Muscle of arm (tissue), 12 donors: ENCODE measurements around the gene AHSP. TPM values are rescaled to one million over a fixed set of nuclear protein-coding genes. Genes with fewer than 3 reads are reported as not detected.

Experiments used
- polyA plus RNA-seq, 12 donors: library from polyadenylated mRNA; unstranded; fragments of 120-200 nt; gene quantifications; one replicate each; pipeline ENCODE4 v1.2.1, GENCODE V29; 2013; ENCODE audit not compliant: insufficient read length in 12 of 12

Gene AHSP
- polyA plus RNA-seq, 12 donors: 5.6 to 58.5 (median 12.1) TPM; not detected in 1

Other genes with a start within 250 kb of the AHSP start
- 1 to 10 TPM in 4 of 12 donors, under 1 TPM in 6, not detected in 2; 0.34 to 7.5 (median 0.84) TPM for gene ITGAX, start 172.7 kb upstream of the AHSP start, polyA plus RNA-seq
- 1 to 10 TPM in 4 of 12 donors, under 1 TPM in 6, not detected in 2; 0.15 to 1.5 (median 0.62) TPM for gene ITGAD, start 134.6 kb upstream of the AHSP start, polyA plus RNA-seq
- gene COX6A2, start 99.5 kb upstream of the AHSP start, polyA plus RNA-seq: 100 to 1,000 TPM in 11 of 12 donors, not detected in 1; 146 to 481 (median 259) TPM
- gene ZNF843, start 85.1 kb upstream of the AHSP start, polyA plus RNA-seq: 1 to 10 TPM in 10 of 12 donors, not detected in 2; 1.5 to 3.9 (median 2.5) TPM
- gene ARMC5, start 68.4 kb upstream of the AHSP start, polyA plus RNA-seq: 10 to 100 TPM in 2 of 12 donors, 1 to 10 TPM in 9, not detected in 1; 5.3 to 11.1 (median 7.4) TPM
- 100 to 1,000 TPM in 2 of 12 donors, 10 to 100 TPM in 9, not detected in 1; 61.4 to 120 (median 76.4) TPM for gene TGFB1I1, start 55.7 kb upstream of the AHSP start, polyA plus RNA-seq
- 10 to 100 TPM in 2 of 12 donors, 1 to 10 TPM in 6, under 1 TPM in 2, not detected in 2; 0.98 to 11.3 (median 5.0) TPM for gene SLC5A2, start 44.8 kb upstream of the AHSP start, polyA plus RNA-seq
- 10 to 100 TPM in 11 of 12 donors, not detected in 1; 37.1 to 73.0 (median 45.6) TPM for gene RUSF1, start 19.5 kb upstream of the AHSP start, polyA plus RNA-seq